SK-N-SH (cell line): ENCODE data around the gene SLX4IP. TPM values are rescaled to one million over a fixed set of nuclear protein-coding genes. Genes with fewer than 3 reads are reported as not detected.

Experiments used
- CTCF ChIA-PET: fragments of 300-600, 350-600 bp; formaldehyde crosslinking; extraction: SDS; loops from one replicate; lab custom pipeline; 2021; lab: Yijun Ruan, JAX
- POLR2A ChIA-PET: fragments of 350-600 bp; sonication (Branson Sonifier 250); formaldehyde crosslinking; extraction: SDS; loops from one replicate; lab custom pipeline; 2020; ENCODE audit warnings: antibody characterized with exemption, inconsistent platforms; lab: Yijun Ruan, JAX
- DNase-seq: peaks from one replicate; pipeline ENCODE4 v3.0.0; 2012
- H2AFZ ChIP-seq: fragments of 200-600 bp; sonication (generic); 2 replicates; pipeline ENCODE4 v1.8.1; 2016; ENCODE audit warnings: antibody characterized with exemption, mild to moderate bottlenecking, low read depth
- H3F3A ChIP-seq: fragments of 200-600 bp; sonication (generic); replicated peaks from 2 replicates; pipeline ENCODE3; 2016; ENCODE audit warnings: antibody characterized with exemption, mild to moderate bottlenecking; ENCODE audit not compliant: insufficient read depth
- H3K27ac ChIP-seq, 2 experiments: fragments of 200-500 bp in 1 of 2; fragments of 200-600 bp in 1 of 2; sonication (Bioruptor generic) in 1 of 2; sonication (generic), shearing (Covaris generic) in 1 of 2; 2 replicates each; pipeline versions ENCODE4 v1.5.1 to v1.6.1; 2014 to 2016; ENCODE audit warnings: low read depth in 2 of 2, inconsistent platforms in 1 of 2, low read length in 1 of 2, mild to moderate bottlenecking in 1 of 2, mixed read lengths in 1 of 2
- H3K27me3 ChIP-seq: fragments of 200-600 bp; sonication (generic), shearing (Covaris generic); 2 replicates; pipeline ENCODE4 v1.6.1; 2016; ENCODE audit warnings: mixed run types; ENCODE audit not compliant: insufficient read depth
- H3K36me3 ChIP-seq, 2 experiments: fragments of 200-500 bp in 1 of 2; fragments of 200-600 bp in 1 of 2; sonication (Bioruptor generic) in 1 of 2; sonication (generic) in 1 of 2; replicated peaks in 1 of 2; 2 replicates each; pipeline versions ENCODE3 to v1.5.1; 2014 to 2016; ENCODE audit warnings: low read length in 1 of 2, mild to moderate bottlenecking in 1 of 2; ENCODE audit not compliant: insufficient read depth in 2 of 2, control insufficient read depth in 1 of 2
- H3K4me1 ChIP-seq, 2 experiments: fragments of 200-500 bp in 1 of 2; fragments of 200-600 bp in 1 of 2; sonication (Bioruptor generic) in 1 of 2; sonication (generic), shearing (Covaris generic) in 1 of 2; 2 replicates each; pipeline versions ENCODE4 v1.5.1 to v1.6.1; 2014 to 2016; ENCODE audit warnings: low read depth in 1 of 2, low read length in 1 of 2, mixed run types in 1 of 2; ENCODE audit not compliant: insufficient read depth in 2 of 2, control insufficient read depth in 1 of 2
- H3K4me2 ChIP-seq: fragments of 200-600 bp; sonication (generic), shearing (Covaris generic); 2 replicates; pipeline ENCODE4 v1.6.1; 2017; ENCODE audit warnings: mixed run types
- H3K4me3 ChIP-seq, 2 experiments: fragments of 200-500 bp in 1 of 2; fragments of 200-600 bp in 1 of 2; sonication (Bioruptor generic) in 1 of 2; sonication (generic), shearing (Covaris generic) in 1 of 2; 2 replicates each; pipeline versions ENCODE4 v1.5.1 to v1.8.1; 2014 to 2016; ENCODE audit warnings: low read depth in 2 of 2, inconsistent platforms in 1 of 2, low read length in 1 of 2, mild to moderate bottlenecking in 1 of 2, mixed read lengths in 1 of 2, moderate library complexity in 1 of 2
- H3K79me2 ChIP-seq: fragments of 200-600 bp; sonication (generic); 2 replicates; pipeline ENCODE4 v1.8.1; 2017; ENCODE audit warnings: mild to moderate bottlenecking; ENCODE audit not compliant: insufficient read depth
- H3K9ac ChIP-seq: fragments of 200-600 bp; sonication (generic); 2 replicates; pipeline ENCODE4 v1.6.1; 2017; ENCODE audit warnings: mixed run types
- H3K9me2 ChIP-seq: fragments of 200-600 bp; sonication (generic); 2 replicates; pipeline ENCODE4 v1.6.1; 2017; ENCODE audit warnings: mixed run types
- H3K9me3 ChIP-seq: fragments of 200-600 bp; sonication (generic); 2 replicates; pipeline ENCODE4 v1.6.1; 2017; ENCODE audit warnings: mixed run types, mild to moderate bottlenecking, moderate library complexity
- H4K20me1 ChIP-seq: fragments of 200-600 bp; sonication (generic); 2 replicates; pipeline ENCODE4 v1.6.1; 2017; ENCODE audit warnings: mild to moderate bottlenecking, mixed run types; ENCODE audit not compliant: insufficient read depth
- CHD2 ChIP-seq: fragments of 150-350 bp; IDR thresholded peaks from 2 replicates; pipeline ENCODE4 v1.6.1; 2018; ENCODE audit warnings: low read length; ENCODE audit not compliant: partially characterized antibody
- ELF1 ChIP-seq: IDR thresholded peaks from 2 replicates; pipeline ENCODE4 v1.4.0; 2012
- EP300 ChIP-seq, 2 experiments: IDR thresholded peaks; 2 replicates each; pipeline versions ENCODE4 v1.4.0 to v1.6.1; 2012; ENCODE audit warnings: borderline replicate concordance in 1 of 2, low read depth in 1 of 2, low read length in 1 of 2
- EZH2phosphoT487 ChIP-seq: fragments of 200-600 bp; sonication (generic); IDR thresholded peaks from 2 replicates; pipeline ENCODE4 v1.6.1; 2017; ENCODE audit warnings: low read depth, mixed run types, mild to moderate bottlenecking, antibody characterized with exemption, moderate library complexity, borderline replicate concordance
- FOSL2 ChIP-seq: IDR thresholded peaks from 2 replicates; pipeline ENCODE4 v1.4.0; 2012; ENCODE audit warnings: low read depth, mild to moderate bottlenecking, moderate library complexity, borderline replicate concordance
- FOXJ3 ChIP-seq: sonication (generic); formaldehyde crosslinking; IDR thresholded peaks from 2 replicates; pipeline ENCODE4 v1.5.1; 2020; ENCODE audit warnings: mild to moderate bottlenecking, missing genetic modification reagents
- FOXM1 ChIP-seq: IDR thresholded peaks from 2 replicates; pipeline ENCODE4 v1.4.0; 2012; ENCODE audit warnings: low read depth, mild to moderate bottlenecking
- GATA2 ChIP-seq: sonication (generic); formaldehyde crosslinking; IDR thresholded peaks from 2 replicates; pipeline ENCODE4 v1.5.0; 2020; ENCODE audit warnings: mild to moderate bottlenecking, missing genetic modification reagents
- IRF3 ChIP-seq: fragments of 150-350 bp; IDR thresholded peaks from 2 replicates; pipeline ENCODE4 v1.6.1; 2016; ENCODE audit warnings: mild to moderate bottlenecking, low read depth, low read length
- JUND ChIP-seq: IDR thresholded peaks from 2 replicates; pipeline ENCODE4 v1.4.0; 2012
- MAX ChIP-seq: IDR thresholded peaks from 2 replicates; pipeline ENCODE4 v1.4.0; 2012; ENCODE audit warnings: low read depth
- MEF2A ChIP-seq: IDR thresholded peaks from 2 replicates; pipeline ENCODE4 v1.4.0; 2012; ENCODE audit warnings: low read depth, borderline replicate concordance
- MXI1 ChIP-seq: IDR thresholded peaks from 2 replicates; pipeline ENCODE4 v1.6.1; 2012; ENCODE audit warnings: mild to moderate bottlenecking, low read depth, low read length, improper control_type of control experiment
- NFIC ChIP-seq: IDR thresholded peaks from 2 replicates; pipeline ENCODE4 v1.4.0; 2012; ENCODE audit warnings: borderline replicate concordance
- PBX3 ChIP-seq: IDR thresholded peaks from 2 replicates; pipeline ENCODE4; 2012
- POLR2AphosphoS5 ChIP-seq: IDR thresholded peaks from 2 replicates; pipeline ENCODE4 v1.6.1; 2012; ENCODE audit warnings: low read depth, low read length
- RCOR1 ChIP-seq: fragments of 150-350 bp; IDR thresholded peaks from 2 replicates; pipeline ENCODE4 v1.6.1; 2017; ENCODE audit warnings: antibody characterized with exemption, low read length
- RXRA ChIP-seq: IDR thresholded peaks from 2 replicates; pipeline ENCODE4 v1.4.0; 2012; ENCODE audit warnings: low read depth, mild to moderate bottlenecking, borderline replicate concordance
- SMC3 ChIP-seq: IDR thresholded peaks from 2 replicates; pipeline ENCODE4 v1.6.1; 2012; ENCODE audit warnings: low read depth, low read length, improper control_type of control experiment
- TEAD4 ChIP-seq: IDR thresholded peaks from 2 replicates; pipeline ENCODE4 v1.4.0; 2012; ENCODE audit warnings: mild to moderate bottlenecking, borderline replicate concordance; ENCODE audit not compliant: insufficient read depth
- USF2 ChIP-seq: fragments of 150-350 bp; IDR thresholded peaks from 2 replicates; pipeline ENCODE4 v1.6.1; 2017; ENCODE audit warnings: antibody characterized with exemption, low read length, low read depth, borderline replicate concordance
- WGBS: methylation state at CpG from one replicate; pipeline ENCODE4 v1.1.6; 2017; ENCODE audit warnings: low lambda C conversion rate; 5-methylcytosine and 5-hydroxymethylcytosine counted together
- polyA plus RNA-seq, 3 experiments: library from polyadenylated mRNA; depleted of rRNA; stranded (reverse); fragments of >200 nt; gene quantifications; 2 replicates each; pipeline ENCODE4 v1.2.3, GENCODE V29; 2012

SLX4IP gene
- polyA plus RNA-seq, 1 of the 3 experiments (the other 2 are of a cell fraction): 1.3 TPM

- Histone ChIP-seq H3K4me2 (no peak overlapping the region), H3K27ac (peak overlapping the region in 1 of 2 experiments; percentile 37; a peak in 1 of 4 replicates), H3K9me2 (no peaks in the 10 kb centered on the region), H3K4me1 (peaks cover 45 to 54% of the 10 kb centered on the region in 2 experiments), H3K79me2 (peaks cover 56% of the 10 kb centered on the region; the same call in 1 of the 2 replicates), H3F3A (peaks cover 17% of the 10 kb centered on the region), H3K4me3 (no peak overlapping the region), H3K36me3 (peaks cover 22 to 81% of the 10 kb centered on the region in 2 experiments), H3K9ac (no peak overlapping the region), H3K27me3 (no peaks in the 10 kb centered on the region), H3K9me3 (no peaks in the 10 kb centered on the region), H2AFZ (no peak overlapping the region), H4K20me1 (peaks cover 13% of the 10 kb centered on the region; the same call in 1 of the 2 replicates)
- DNase-seq: no peak
- ChIA-PET POLR2A (no interaction called here), CTCF (no interaction called here)
- WGBS: 92% methylated on average over 7 of the region's 9 CpGs
- no peak for TF ChIP-seq FOXJ3
- no peak for TF ChIP-seq SMC3
- no peak for TF ChIP-seq GATA2 (CRISPR knock-in tag)
- no peak for TF ChIP-seq JUND
- no peak for TF ChIP-seq FOSL2
- TF ChIP-seq ELF1: no peak
- no peak for TF ChIP-seq USF2
- no peak for TF ChIP-seq POLR2AphosphoS5
- TF ChIP-seq PBX3: no peak
- TF ChIP-seq IRF3: no peak
- TF ChIP-seq NFIC: no peak
- TF ChIP-seq RXRA: no peak
- no peak for TF ChIP-seq MXI1
- TF ChIP-seq TEAD4: no peak
- no peak for TF ChIP-seq EZH2phosphoT487
Measured at GRCh38 chr20:10652185-10652584, 217.1 kb downstream of the SLX4IP start.

- ChIA-PET CTCF (interaction anchor here (2.0 kb wide), 1 partner anchor 22 kb away, joined by 5 read pairs; the partner anchor contains the start of gene JAG1), POLR2A (no interaction called here)
- H4K20me1 ChIP-seq: peaks cover 13% of the 10 kb centered on the region; the same call in 1 of the 2 replicates
- no peaks in the 10 kb centered on the region for H3K9me3 ChIP-seq
- no peak overlapping the region for H3K4me2 ChIP-seq
- 87% methylated on average over 9 of the region's 9 CpGs for WGBS
- DNase-seq: no peak
- peaks cover 62% of the 10 kb centered on the region; the same call in 1 of the 2 replicates for H3K79me2 ChIP-seq
- peaks cover 19 to 81% of the 10 kb centered on the region in 2 experiments for H3K36me3 ChIP-seq
- H3K4me1 ChIP-seq: peaks cover 39 to 56% of the 10 kb centered on the region in 2 experiments
- H3K4me3 ChIP-seq: no peak overlapping the region
- no peak overlapping the region for H3K9ac ChIP-seq
- H2AFZ ChIP-seq: no peak overlapping the region
- peaks cover 20% of the 10 kb centered on the region for H3F3A ChIP-seq
- H3K27ac ChIP-seq: peak overlapping the region in 1 of 2 experiments; percentile 37; a peak in 1 of 4 replicates
- no peaks in the 10 kb centered on the region for H3K27me3 ChIP-seq
- no peaks in the 10 kb centered on the region for H3K9me2 ChIP-seq
- TF ChIP-seq CHD2 (no peak), EP300 (IDR thresholded peaks at IDR 0.05; ENCODE audit: borderline replicate concordance in 1 of 2, low read depth in 1 of 2, low read length in 1 of 2) (no peak), MAX (no peak), EZH2phosphoT487 (no peak), RXRA (no peak), MEF2A (no peak), FOSL2 (no peak), RCOR1 (no peak), PBX3 (no peak), USF2 (no peak), JUND (no peak), FOXM1 (no peak), TEAD4 (no peak)
Measured at GRCh38 chr20:10652660-10653261, 217.7 kb downstream of the SLX4IP start.
